HG02798 (cell line): ENCODE data around the gene LRRC31.
A peak's percentile ranks its signal among the peaks of the same experiment; 100 is the strongest.

Experiments
- ATAC-seq: cut with Tn5 transposase; IDR thresholded peaks from one replicate; pipeline ENCODE4 v1.9.1; 2021; ENCODE audit warnings: mild to moderate bottlenecking; ENCODE audit not compliant: unreplicated experiment, poor library complexity

LRRC31 gene

DNA sequence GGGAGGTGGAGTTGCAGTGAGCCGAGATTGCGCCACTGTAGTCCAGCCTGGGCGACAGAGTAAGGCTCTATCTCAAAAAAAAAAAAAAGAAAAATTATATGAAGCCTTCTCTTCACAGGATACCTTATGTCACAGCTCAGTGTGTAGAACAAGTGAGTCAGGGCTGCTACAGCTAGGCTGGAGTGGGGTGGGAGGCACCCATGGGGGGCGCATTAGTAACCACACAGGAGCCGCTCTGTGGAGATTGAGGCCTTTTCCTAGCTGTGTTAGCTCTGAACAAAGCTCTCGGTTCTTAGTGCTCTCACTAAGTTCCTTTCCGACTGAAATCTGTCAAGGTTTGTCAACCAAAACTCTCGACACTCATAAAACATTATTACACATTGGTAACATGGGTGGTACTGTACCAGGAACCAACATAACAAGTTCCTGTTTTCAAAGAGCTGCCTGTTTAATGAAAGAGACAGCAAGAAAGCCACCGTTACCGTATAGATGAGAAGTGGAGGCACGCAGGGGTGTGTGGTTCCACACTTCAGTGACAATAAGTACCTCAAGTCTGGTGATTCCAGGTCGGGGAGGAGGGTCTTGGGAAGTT is 4.5 kb downstream of the LRRC31 start:
- peak; percentile 50 for ATAC-seq

DNA sequence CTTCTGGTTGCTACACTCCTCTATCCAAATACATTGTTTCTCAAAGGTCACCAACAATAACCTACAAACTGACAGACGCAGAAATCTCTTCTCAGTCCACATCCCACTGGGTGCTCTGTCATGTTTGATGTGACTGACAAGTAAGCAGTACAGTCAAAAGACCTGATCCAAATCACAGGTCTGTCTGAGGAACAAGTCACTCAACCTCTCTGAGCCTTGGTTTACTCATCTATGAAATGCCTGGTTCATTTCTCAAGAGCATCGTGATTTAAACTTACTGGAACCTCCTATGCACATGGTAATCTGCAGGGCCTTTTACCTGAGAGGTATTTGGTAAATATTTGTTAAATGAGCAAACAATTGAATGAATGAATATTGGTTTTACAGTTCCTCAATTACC is 5.5 kb downstream of the LRRC31 start:
- ATAC-seq: no peak

DNA sequence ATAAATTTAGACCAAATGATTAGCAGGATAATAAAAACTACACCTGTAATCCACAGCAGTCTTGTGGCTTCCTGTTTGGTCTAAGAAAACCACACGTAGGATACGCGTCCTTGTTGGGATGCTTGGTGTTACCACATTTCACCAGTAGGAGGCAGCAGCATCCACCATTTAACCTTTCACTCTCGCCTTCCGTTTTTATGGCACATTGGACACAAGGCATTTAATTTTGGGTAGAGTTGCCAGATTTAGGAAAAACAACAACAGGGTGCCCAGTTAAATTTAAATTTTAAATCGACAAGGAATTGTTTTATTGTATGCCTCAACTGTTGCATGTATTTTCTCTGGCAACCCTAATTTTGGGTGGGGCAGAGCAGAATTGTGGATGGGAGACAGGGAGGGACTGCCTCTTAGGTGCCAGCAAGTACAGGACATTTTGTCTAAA is 6.3 kb downstream of the LRRC31 start:
- ATAC-seq: no peak

DNA sequence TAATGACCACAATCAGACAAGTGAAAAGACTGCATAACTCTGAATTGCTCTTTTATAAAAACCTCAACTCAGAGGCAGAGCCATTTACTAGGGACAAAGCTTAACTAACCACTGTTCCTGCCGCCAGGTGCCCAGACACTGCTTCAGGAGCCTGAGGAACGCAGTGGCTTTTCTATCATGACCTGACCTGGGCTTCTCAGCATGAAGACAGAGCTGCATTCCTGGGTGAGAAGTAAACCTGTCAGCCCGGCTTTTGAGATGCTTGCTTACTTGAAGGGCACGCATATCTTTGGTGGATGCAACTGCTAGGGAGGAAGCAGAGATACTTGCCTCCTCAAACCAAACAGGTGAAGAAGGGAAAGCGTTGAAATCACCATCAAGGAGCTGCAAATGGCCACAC is 7.9 kb downstream of the LRRC31 start:
- ATAC-seq: no peak

DNA sequence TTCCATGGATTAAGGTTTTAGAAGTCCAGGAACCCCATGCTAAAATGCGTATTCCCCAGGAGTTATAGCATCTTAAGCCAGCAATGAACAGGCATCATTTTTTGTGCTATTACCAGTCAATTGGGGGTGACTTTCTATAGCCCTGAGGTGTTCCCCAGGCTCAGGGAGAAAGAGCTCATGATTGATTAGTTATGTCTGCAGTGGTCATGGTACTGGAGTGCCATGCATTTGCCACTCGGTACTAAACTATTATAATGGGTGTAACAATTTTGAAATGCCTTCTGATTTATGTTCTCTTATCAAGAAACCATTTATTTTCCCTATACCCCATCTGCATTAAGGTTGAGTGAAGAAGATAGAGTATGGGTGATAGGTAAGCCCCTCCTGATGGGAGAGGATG is 11.9 kb downstream of the LRRC31 start:
- no peak for ATAC-seq

DNA sequence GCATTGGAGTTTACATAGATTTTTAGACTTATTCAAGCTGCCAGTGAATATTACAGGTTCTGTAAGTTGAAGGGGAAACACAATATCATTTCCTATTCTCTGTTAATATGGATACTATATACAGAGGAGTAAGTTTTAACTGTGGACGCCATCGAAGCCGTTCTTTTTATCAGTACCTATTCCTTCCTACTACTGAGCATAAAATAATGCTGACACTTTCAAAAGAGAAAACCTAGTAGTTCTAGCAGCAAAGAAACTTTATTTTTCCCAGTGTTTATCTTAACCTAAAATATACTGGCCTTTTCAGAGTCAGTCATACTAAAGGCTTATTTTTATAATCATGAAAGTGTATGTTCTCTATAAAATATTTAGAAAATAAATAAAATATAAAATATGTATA is 14.2 kb downstream of the LRRC31 start:
- ATAC-seq: no peak

DNA sequence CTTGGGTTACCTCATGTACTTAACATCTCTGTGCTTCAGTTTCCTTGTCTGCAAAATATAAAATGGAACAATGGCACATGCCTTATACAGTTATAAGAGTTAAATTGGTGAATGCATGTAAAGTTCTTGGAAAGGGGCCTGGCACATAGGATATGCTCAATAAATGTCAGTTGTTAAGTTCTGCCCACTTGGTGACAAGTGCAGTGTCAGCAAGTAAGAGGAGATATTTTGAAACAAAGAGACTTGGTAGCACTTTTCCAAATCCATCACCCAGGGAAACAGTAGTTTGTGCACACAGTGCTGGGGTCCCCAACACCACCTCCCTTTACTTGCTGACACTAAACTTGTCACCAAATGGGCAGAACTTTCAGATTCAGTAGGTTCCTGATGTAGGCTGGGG is 19.1 kb downstream of the LRRC31 start:
- no peak for ATAC-seq

DNA sequence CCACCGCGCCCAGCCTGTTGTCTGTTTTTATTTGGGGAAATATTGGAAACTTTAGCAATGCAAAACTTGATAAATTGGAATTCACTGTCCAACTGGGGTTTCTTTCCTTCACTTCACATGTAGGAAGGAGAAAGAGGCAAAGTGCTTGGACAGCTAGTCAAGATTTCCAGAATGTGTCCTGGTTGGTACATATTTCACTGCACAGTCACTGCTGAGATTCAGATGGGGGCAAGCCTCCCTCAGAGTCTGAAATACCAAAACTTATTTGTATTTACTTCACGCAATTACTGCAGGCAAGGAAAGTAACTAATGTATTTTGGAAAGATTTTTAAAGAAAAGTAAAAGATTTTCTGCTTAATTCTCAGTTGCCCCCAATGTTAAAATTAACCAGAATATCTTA is 21.0 kb downstream of the LRRC31 start:
- no peak for ATAC-seq

DNA sequence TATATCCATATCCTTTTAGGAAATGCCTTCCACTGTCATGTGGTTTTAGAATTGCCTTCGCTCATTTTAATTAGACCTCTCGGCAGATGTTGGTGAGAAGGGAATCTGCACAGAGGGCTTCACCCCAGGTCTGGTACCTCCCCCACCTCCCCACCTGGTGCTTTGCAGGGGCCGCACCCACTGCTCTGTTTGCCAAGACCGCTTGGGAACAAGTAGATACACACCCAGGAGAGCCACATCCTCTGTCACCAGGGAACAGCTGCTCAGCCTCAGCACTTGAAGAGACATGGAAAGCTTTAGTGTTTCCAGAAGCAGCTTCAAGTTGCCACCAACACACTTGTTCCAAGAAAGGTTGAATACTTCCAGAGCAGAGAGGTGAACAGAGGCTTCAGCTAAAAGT is 21.8 kb downstream of the LRRC31 start:
- no peak for ATAC-seq

DNA sequence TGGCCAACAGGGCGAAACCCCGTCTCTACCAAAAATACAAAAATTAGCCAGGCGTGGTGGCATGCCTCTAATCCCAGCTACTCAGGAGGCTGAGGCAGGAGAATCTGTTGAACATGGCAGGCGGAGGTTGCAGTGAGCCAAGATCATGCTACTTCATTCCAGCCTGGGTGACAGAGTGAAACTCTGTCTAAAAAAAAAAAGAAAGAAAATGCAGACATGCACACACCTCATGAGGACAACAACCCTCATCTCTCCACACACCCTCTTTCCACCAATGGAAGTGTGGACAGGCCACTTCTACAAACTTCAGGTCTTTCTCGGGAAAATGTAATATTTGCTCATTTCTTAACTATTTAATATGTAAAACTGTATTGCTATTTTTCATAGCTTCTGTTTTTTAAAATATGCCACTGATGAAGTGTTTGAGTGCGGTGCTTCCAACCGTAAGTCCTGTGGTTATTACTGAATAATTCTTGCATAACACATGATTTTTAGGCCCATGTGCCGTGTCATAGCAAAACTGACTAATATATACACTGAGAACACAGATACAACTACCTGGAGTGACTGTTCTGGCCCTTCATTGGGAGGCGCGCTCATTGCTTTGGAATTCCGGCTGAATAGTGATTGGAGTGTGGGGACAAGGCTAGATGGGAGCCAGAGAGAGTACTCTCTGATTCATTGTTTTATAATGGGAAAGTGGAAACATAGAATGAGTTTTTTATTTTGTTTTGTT is 23.1 kb downstream of the LRRC31 start:
- peak; percentile 88 for ATAC-seq

DNA sequence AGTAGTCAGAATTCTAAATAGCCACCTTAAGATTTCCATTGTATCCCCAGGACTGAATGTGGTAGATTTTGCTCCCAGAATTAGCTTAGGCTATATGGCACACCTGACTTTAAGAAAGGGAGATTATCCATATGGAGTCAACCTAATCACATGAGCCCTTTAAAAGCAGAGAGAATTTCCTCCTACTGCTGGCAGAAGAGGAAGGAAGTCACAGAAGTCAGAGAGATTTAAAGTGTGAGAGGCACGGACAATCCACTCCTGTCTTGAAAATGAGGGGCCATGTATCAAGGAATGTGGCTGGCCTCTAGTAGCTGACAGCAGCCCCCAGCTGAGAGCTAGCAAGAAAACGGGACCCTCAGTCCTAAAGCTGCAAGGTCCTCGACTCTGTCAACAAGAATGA is 26.8 kb downstream of the LRRC31 start:
- ATAC-seq: no peak

DNA sequence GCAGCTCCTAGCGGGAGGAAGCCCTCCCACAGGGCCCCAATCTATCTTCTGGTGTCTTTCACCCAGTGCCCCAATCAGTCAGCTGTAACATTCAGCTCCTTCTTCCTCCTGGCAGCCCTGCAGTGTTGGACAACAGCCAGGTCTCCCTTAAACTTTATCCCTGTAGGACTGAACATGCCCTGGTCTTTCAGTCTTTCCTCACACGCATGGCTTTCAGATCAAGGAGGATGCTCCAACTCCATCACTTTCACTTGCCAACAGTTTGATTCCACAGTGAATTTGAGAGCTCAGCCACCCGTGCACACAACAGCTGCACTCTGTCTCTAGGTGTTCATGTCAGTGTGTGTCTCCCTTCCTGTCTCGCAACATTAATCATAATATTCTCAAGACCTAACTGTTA is 28.6 kb downstream of the LRRC31 start:
- ATAC-seq: peak; percentile 61

DNA sequence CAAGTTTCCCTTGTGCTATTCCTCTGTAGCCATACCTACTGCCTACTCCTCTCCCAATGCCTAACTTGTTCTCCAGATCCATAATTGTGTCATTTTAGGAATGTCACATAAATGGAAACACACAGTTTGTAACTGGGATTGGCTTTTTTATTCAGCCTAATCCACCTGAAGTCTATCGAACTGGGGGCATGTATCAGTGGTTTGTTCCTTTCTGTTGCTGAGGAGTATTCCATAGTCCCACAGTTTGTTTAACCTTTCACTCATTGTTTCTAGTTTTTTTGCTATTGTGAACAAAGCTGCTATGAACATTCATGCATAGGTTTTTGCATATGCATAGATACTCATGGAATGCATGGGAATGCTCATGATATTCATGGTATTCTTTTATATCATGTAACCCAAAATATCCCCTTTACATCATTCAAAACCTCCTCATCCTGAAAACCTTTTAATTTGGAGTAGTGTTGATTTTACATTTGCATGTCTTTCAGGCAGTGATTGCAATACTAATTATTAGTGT is 31.2 kb downstream of the LRRC31 start:
- no peak for ATAC-seq

DNA sequence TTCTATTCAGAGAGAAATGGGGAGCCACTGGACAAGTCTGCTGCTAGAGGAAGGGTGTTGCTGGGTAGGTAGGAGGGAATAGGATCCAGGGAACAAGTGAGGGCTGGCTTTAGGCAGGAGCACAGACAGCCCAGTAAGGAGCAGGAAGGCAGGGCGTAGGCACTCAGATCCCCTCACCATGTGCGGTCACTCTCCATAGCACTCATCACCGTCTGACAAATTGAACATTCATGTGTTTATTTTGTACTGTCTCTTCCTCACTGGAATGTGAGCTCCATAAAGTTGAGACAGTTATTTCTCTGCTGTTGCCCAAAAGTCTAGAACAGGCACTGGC is 32.8 kb downstream of the LRRC31 start:
- no peak for ATAC-seq

DNA sequence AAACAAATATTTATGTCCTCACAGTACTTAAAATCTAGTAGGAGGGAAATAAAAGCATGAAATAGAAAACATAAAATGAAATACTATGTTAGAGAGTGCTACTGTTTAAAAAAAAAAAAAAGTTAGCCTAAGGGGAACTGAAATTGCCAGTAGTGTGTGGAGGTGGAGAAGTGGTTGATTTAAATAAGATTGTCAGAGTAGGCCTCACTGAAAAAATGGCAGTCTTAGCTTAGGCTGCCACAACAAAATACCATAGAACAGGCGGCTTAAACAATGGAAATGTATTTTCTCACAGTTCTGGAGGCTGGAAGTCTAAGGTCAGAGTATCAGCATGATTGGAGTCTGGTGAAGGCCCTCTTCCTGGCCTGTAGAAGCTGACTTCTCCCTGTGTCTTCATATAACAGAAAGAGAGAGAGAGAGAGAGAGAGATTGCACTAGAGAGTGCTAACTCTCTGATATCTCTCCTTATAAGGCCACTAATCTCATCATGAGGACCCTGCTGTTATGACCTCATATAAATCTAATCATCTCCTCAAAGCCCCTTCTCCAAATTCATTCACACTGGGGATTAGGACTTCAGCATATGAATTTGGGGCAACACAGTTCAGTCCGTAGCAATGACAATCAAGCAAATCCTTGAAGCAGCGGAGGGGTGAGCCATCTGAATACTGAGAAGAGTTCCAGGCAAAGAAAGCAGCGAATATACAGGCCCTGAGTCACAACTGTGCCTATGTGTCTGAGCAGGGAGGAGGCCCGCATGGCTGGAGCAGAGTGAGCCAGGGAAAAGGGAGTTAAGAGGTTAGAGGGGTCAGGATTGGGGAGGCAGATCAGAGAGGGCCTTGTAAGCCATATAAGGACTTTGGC is 33.4 kb downstream of the LRRC31 start:
- peak; percentile 91 for ATAC-seq

DNA sequence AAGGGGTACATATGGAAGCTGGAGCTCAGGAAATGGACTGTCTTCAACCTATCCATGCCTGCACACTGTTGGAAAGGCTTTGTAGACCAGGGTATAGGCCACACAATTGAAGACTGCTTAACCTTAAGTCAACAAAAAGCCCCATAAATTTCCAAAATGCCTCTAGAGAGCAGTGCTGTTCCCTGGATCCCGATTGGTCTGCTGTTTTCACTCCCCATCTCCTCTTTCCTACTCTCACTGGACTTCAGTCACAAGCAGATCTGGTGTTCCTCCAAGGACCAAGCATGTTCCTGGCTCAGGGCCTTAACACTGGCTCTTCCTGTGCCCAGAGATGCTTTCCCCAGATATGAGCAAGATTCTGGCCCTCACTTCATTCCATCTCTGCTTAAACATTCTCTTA is 34.2 kb downstream of the LRRC31 start:
- ATAC-seq: peak; percentile 10

DNA sequence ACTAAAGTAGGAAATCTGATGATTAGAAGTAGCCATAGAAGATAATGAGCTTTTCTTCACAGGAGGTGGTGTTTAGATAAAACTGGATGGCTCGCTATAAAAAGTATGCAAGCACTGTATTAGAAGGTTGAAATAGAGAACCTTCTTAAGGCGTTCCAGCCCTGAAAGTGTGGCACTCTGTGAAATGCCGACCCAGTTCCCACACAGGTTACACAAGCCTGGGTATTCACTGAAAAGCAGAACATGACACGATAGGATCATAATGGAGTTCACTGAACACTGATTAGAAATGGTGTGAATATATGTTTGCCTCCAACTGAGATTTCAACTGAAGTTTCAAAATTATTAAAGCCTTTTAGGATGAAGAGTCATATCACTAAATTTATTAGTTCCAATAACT is 42.0 kb downstream of the LRRC31 start:
- no peak for ATAC-seq

DNA sequence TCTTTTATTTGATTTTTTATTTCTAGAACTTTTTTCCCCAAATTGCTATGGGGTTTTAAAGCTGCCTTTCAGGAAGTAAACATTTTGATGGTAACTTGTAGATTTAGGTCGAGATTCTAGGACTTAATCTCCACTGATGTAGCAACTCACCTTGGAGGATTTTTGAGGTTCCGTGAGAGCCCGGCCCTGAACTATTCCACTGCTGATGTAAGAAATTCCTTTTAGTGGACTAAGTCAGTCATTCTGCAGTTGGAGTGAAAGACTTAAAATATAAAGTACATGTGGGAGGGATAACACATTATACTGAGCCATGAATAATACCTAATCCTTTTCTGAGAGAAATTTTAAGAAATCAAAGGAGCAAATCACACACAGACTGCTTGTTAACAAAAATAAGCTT is 44.4 kb downstream of the LRRC31 start:
- no peak for ATAC-seq

DNA sequence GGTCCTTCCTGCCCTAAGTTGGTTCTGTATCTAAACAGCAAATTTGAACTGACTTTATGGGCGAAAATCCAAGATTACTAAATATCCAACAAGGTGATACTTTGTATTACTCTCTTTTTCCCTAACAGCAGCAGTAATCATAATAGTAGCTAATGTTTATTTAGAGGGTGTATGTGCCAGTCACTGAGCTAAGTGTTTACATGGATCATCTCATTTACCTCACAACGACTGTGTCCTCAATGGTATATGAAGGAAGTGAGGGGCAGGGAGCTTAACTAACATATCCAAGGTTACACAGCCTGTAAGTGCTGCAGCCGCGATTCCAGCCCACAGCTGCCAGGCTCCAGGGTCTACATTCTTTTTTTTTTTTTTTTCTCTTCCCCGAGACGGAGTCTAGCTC is 46.8 kb downstream of the LRRC31 start:
- no peak for ATAC-seq

DNA sequence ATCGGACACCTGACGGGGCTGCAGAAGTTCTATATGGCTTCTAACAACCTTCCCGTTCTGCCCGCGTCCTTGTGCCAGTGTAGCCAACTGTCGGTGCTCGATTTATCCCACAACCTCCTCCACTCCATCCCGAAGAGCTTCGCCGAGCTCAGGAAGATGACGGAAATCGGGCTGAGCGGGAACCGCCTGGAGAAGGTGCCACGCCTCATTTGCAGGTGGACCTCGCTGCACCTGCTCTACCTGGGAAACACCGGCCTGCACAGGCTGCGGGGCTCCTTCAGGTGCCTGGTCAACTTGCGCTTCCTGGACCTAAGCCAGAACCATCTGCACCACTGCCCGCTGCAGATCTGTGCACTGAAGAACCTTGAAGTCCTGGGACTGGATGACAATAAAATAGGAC is 47.2 kb downstream of the LRRC31 start:
- no peak for ATAC-seq

DNA sequence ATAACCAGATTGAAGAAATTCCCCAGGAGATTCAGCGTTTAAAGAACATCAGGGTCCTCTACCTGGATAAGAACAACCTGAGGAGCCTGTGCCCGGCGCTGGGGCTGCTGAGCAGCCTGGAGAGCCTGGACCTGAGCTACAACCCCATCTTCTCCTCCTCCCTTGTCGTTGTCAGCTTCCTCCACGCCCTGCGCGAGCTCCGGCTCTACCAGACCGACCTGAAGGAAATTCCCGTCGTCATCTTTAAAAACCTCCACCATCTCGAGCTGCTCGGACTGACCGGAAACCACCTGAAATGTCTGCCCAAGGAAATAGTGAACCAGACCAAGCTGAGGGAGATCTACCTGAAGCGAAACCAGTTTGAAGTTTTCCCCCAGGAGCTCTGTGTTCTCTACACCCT is 47.6 kb downstream of the LRRC31 start:
- no peak for ATAC-seq
